WTC11 (cell line): ENCODE data around the gene UNC79.

Experiments
- CREB1 ChIP-seq: sonication (generic); formaldehyde crosslinking; IDR thresholded peaks from 2 replicates; pipeline ENCODE4 v1.8.0; 2023; ENCODE audit warnings: mild to moderate bottlenecking, missing genetic modification reagents
- CTCF ChIP-seq: fragments of 200-600 bp; IDR thresholded peaks from 2 replicates; pipeline ENCODE4 v1.8.0; 2022; ENCODE audit warnings: antibody characterized with exemption
- FOXK1 ChIP-seq: sonication (generic); formaldehyde crosslinking; IDR thresholded peaks from 2 replicates; pipeline ENCODE4 v1.8.0; 2022; ENCODE audit warnings: mild to moderate bottlenecking, moderate library complexity, missing genetic modification reagents
- GABPB1 ChIP-seq: sonication (generic); formaldehyde crosslinking; IDR thresholded peaks from 2 replicates; pipeline ENCODE4 v1.8.1; 2023; ENCODE audit warnings: mild to moderate bottlenecking, missing genetic modification reagents
- NFYB ChIP-seq: sonication (generic); formaldehyde crosslinking; conservative IDR thresholded peaks from 2 replicates; pipeline ENCODE4 v1.8.0; 2022; ENCODE audit warnings: low read depth, missing genetic modification reagents
- SOX15 ChIP-seq: fragments of 250-450 bp; sonication (Bioruptor Pico); IDR thresholded peaks from 2 replicates; pipeline ENCODE4 v1.9.0; 2021; ENCODE audit warnings: mild to moderate bottlenecking
- STAT6 ChIP-seq: sonication (generic); formaldehyde crosslinking; conservative IDR thresholded peaks from 2 replicates; pipeline ENCODE4 v1.8.1; 2023; ENCODE audit warnings: mild to moderate bottlenecking, low read depth, missing genetic modification reagents, moderate library complexity
- TP53 ChIP-seq: sonication (generic); formaldehyde crosslinking; IDR thresholded peaks from 2 replicates; pipeline ENCODE4 v1.8.1; 2023; ENCODE audit warnings: mild to moderate bottlenecking, missing genetic modification reagents
- ZBTB21 ChIP-seq: sonication (generic); formaldehyde crosslinking; IDR thresholded peaks from 2 replicates; pipeline ENCODE4 v1.8.1; 2023; ENCODE audit warnings: mild to moderate bottlenecking, missing genetic modification reagents, borderline replicate concordance
- ZNF512 ChIP-seq: sonication (generic); formaldehyde crosslinking; IDR thresholded peaks from 2 replicates; pipeline ENCODE4 v1.8.1; 2022; ENCODE audit warnings: missing genetic modification reagents, borderline replicate concordance
- TF ChIP-seq, protein P1 (sequence below): sonication (generic); formaldehyde crosslinking; IDR thresholded peaks from 2 replicates; pipeline ENCODE4 v1.8.0; 2023; ENCODE audit warnings: mild to moderate bottlenecking, missing genetic modification reagents
- TF ChIP-seq, protein P2 (sequence below): sonication (generic); formaldehyde crosslinking; IDR thresholded peaks from 2 replicates; pipeline ENCODE4 v1.8.0; 2022; ENCODE audit warnings: mild to moderate bottlenecking, missing genetic modification reagents
- TF ChIP-seq, protein P3 (sequence below): fragments of 250-450 bp; sonication (Bioruptor Pico); IDR thresholded peaks from 2 replicates; pipeline ENCODE4 v1.9.0; 2021; ENCODE audit warnings: moderate library complexity, mild to moderate bottlenecking, inconsistent platforms, borderline replicate concordance

GRCh38 chr14:93528884-93529558, 98.3 kb downstream of the UNC79 start:
- TF ChIP-seq CTCF: no peak
- no peak for TF ChIP-seq ZNF512 (CRISPR knock-in tag)
- TF ChIP-seq CREB1: no peak
- TF ChIP-seq, protein P1, sequence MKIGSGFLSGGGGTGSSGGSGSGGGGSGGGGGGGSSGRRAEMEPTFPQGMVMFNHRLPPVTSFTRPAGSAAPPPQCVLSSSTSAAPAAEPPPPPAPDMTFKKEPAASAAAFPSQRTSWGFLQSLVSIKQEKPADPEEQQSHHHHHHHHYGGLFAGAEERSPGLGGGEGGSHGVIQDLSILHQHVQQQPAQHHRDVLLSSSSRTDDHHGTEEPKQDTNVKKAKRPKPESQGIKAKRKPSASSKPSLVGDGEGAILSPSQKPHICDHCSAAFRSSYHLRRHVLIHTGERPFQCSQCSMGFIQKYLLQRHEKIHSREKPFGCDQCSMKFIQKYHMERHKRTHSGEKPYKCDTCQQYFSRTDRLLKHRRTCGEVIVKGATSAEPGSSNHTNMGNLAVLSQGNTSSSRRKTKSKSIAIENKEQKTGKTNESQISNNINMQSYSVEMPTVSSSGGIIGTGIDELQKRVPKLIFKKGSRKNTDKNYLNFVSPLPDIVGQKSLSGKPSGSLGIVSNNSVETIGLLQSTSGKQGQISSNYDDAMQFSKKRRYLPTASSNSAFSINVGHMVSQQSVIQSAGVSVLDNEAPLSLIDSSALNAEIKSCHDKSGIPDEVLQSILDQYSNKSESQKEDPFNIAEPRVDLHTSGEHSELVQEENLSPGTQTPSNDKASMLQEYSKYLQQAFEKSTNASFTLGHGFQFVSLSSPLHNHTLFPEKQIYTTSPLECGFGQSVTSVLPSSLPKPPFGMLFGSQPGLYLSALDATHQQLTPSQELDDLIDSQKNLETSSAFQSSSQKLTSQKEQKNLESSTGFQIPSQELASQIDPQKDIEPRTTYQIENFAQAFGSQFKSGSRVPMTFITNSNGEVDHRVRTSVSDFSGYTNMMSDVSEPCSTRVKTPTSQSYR (CRISPR knock-in tag): no peak
- TF ChIP-seq SOX15 (CRISPR knock-in tag): no peak
- no peak for TF ChIP-seq NFYB (CRISPR knock-in tag)
- TF ChIP-seq TP53: no peak
- TF ChIP-seq GABPB1 (CRISPR knock-in tag): no peak
- TF ChIP-seq STAT6 (CRISPR knock-in tag): no peak
- no peak for TF ChIP-seq ZBTB21 (CRISPR knock-in tag)
- TF ChIP-seq, protein P2, sequence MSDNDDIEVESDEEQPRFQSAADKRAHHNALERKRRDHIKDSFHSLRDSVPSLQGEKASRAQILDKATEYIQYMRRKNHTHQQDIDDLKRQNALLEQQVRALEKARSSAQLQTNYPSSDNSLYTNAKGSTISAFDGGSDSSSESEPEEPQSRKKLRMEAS (CRISPR knock-in tag): no peak
- no peak for TF ChIP-seq FOXK1 (CRISPR knock-in tag)
- TF ChIP-seq, protein P3, sequence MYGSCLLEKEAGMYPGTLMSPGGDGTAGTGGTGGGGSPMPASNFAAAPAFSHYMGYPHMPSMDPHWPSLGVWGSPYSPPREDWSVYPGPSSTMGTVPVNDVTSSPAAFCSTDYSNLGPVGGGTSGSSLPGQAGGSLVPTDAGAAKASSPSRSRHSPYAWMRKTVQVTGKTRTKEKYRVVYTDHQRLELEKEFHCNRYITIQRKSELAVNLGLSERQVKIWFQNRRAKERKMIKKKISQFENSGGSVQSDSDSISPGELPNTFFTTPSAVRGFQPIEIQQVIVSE (CRISPR knock-in tag): no peak
